PC-3 (cell line): ENCODE results near the gene RCOR2. TPM values are rescaled to one million over a fixed set of nuclear protein-coding genes. Genes with fewer than 3 reads are reported as not detected.

Source experiments
- ATAC-seq: fragments of 200-7000 bp; cut with Tn5 transposase; 2 replicates; pipeline ENCODE4 v1.9.1; 2020; ENCODE audit warnings: mild to moderate bottlenecking, moderate library complexity
- BruUV-seq: library from RNA; stranded (reverse); fragments of 400-500 nt; replicated peaks from 2 replicates; lab custom pipeline; 2021; lab: Mats Ljungman, UMichigan
- CTCF ChIA-PET: fragments of 300-600 bp; sonication (Branson Sonifier 250); formaldehyde crosslinking; loops from one replicate; lab custom pipeline; 2022; ENCODE audit warnings: antibody characterized with exemption; lab: Charles Lee
- POLR2A ChIA-PET: fragments of 300-600 bp; sonication (Branson Sonifier 250); formaldehyde crosslinking; loops from one replicate; lab custom pipeline; 2022; ENCODE audit warnings: antibody characterized with exemption; ENCODE audit not compliant: unreplicated experiment; lab: Charles Lee
- DNase-seq: peaks from one replicate; pipeline ENCODE4 v3.0.0-alpha.2; 2015
- H2AFZ ChIP-seq: fragments of 300-600 bp; sonication (generic); 2 replicates; pipeline ENCODE4 v1.6.0; 2016; ENCODE audit warnings: antibody characterized with exemption, low read length
- H3F3A ChIP-seq: fragments of 300-600 bp; sonication (generic); one replicate; pipeline ENCODE4 v1.6.0; 2017; ENCODE audit warnings: antibody characterized with exemption, low read length, control low read depth, mild to moderate bottlenecking; ENCODE audit not compliant: unreplicated experiment
- H3K27ac ChIP-seq: fragments of 300-600 bp; sonication (generic); 2 replicates; pipeline ENCODE4 v1.5.1; 2016; ENCODE audit warnings: mild to moderate bottlenecking, low read length
- H3K27me3 ChIP-seq: fragments of 300-600 bp; sonication (generic); 2 replicates; pipeline ENCODE4 v1.6.1; 2016; ENCODE audit warnings: low read length, mixed read lengths
- H3K36me3 ChIP-seq: fragments of 300-600 bp; sonication (generic); 2 replicates; pipeline ENCODE4 v1.6.1; 2016; ENCODE audit warnings: low read depth, mixed run types, low read length, mixed read lengths
- H3K4me1 ChIP-seq: fragments of 300-600 bp; sonication (generic); 2 replicates; pipeline ENCODE4 v1.5.1; 2016; ENCODE audit warnings: low read length; ENCODE audit not compliant: insufficient read depth
- H3K4me2 ChIP-seq: fragments of 300-600 bp; sonication (generic); 2 replicates; pipeline ENCODE4 v1.6.0; 2016; ENCODE audit warnings: low read length
- H3K4me3 ChIP-seq: fragments of 300-600 bp; sonication (generic); 2 replicates; pipeline ENCODE4 v1.5.1; 2016; ENCODE audit warnings: mild to moderate bottlenecking, low read length, mixed read lengths
- H3K79me2 ChIP-seq: fragments of 300-600 bp; sonication (generic); 2 replicates; pipeline ENCODE4 v1.6.1; 2017; ENCODE audit warnings: low read length, mixed read lengths
- H3K9ac ChIP-seq: fragments of 300-600 bp; sonication (generic); 2 replicates; pipeline ENCODE4 v1.6.0; 2016; ENCODE audit warnings: mild to moderate bottlenecking, low read length
- H3K9me2 ChIP-seq: fragments of 300-600 bp; sonication (generic); replicated peaks from 2 replicates; pipeline ENCODE4 v1.6.1; 2016; ENCODE audit warnings: mixed run types, low read length, mixed read lengths
- H3K9me3 ChIP-seq: fragments of 300-600 bp; sonication (generic); 2 replicates; pipeline ENCODE4 v1.6.1; 2016; ENCODE audit warnings: low read length, mixed read lengths
- H4K20me1 ChIP-seq: fragments of 300-600 bp; sonication (generic); 2 replicates; pipeline ENCODE4 v1.6.1; 2016; ENCODE audit warnings: low read length, mixed read lengths
- EZH2 ChIP-seq: fragments of 300-600 bp; sonication (generic); IDR thresholded peaks from one replicate; pipeline ENCODE4 v1.6.1; 2017; ENCODE audit warnings: antibody characterized with exemption, mild to moderate bottlenecking, low read length; ENCODE audit not compliant: unreplicated experiment
- EZH2phosphoT487 ChIP-seq: fragments of 300-600 bp; sonication (generic); IDR thresholded peaks from 2 replicates; pipeline ENCODE4 v1.6.1; 2018; ENCODE audit warnings: mild to moderate bottlenecking, antibody characterized with exemption, low read length, borderline replicate concordance
- intact Hi-C: fragments of 100-400 bp; cut with micrococcal nuclease; formaldehyde crosslinking; loops from 2 replicates; pipeline ENCODE4 v1.9.0; 2023
- total RNA-seq: library from RNA; depleted of rRNA; stranded (reverse); fragments of >200 nt; gene quantifications from 2 replicates; pipeline ENCODE4 v1.2.3, GENCODE V29; 2014
- TF ChIP-seq, protein P1 (sequence below): fragments of 300-600 bp; sonication (generic); conservative IDR thresholded peaks from 2 replicates; pipeline ENCODE4 v1.5.1; 2017; ENCODE audit warnings: antibody characterized with exemption, low read depth, mild to moderate bottlenecking, low read length

The RCOR2 gene
- total RNA-seq, 1 experiment from 2014 or later = 1.4 TPM

DNA sequence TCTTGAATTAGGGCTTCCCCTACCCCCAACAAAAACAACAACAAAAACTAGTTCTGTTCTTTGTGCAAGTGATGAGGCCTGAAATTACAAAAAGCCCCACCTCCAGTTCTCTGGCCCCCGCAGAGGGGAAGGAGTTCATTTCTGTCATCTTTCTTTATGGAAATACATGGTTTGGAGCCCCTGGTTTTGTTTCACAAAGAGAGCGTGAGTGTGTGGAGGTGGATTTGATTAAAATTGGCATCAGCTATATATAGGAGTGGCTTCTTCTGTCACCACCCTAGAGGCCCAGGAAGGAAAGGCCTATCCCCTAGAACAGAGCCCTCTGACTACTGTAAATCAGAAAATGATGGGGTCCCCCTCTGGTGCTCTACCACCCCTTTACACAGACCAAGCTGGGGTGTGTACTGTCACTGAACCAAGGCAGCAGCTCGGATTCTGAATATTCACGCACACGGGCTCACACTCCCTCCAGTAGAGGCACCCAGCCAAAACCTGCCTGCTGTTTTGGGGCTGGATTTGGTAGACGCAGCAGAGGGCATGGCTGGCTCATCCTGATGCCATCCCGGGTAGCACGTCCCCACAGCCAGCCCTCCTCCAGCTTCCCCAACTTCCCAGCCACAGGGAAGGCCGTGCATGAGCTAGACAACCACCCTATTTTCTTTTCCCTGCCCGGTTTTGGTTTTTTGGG, 19.4 kb downstream of the RCOR2 start:
- H3K9me2 ChIP-seq = no peaks in the 10 kb centered on the region
- POLR2A ChIA-PET = interaction anchor here (0.6 kb wide), 1 partner anchor 59 kb away, joined by 4 read pairs; no protein-coding TSS in a partner anchor
- H3K4me3 ChIP-seq = no peak overlapping the region
- ATAC-seq (no peak), DNase-seq (no peak)
- no peaks in the 10 kb centered on the region for H3K27me3 ChIP-seq
- H3K9ac ChIP-seq = no peak overlapping the region
- H3K79me2 ChIP-seq = peaks cover 14% of the 10 kb centered on the region
- H3K4me2 ChIP-seq = no peak overlapping the region
- CTCF ChIA-PET = no interaction called here
- TF ChIP-seq EZH2phosphoT487 (no peak), EZH2 (no peak)
- TF ChIP-seq, protein P1, sequence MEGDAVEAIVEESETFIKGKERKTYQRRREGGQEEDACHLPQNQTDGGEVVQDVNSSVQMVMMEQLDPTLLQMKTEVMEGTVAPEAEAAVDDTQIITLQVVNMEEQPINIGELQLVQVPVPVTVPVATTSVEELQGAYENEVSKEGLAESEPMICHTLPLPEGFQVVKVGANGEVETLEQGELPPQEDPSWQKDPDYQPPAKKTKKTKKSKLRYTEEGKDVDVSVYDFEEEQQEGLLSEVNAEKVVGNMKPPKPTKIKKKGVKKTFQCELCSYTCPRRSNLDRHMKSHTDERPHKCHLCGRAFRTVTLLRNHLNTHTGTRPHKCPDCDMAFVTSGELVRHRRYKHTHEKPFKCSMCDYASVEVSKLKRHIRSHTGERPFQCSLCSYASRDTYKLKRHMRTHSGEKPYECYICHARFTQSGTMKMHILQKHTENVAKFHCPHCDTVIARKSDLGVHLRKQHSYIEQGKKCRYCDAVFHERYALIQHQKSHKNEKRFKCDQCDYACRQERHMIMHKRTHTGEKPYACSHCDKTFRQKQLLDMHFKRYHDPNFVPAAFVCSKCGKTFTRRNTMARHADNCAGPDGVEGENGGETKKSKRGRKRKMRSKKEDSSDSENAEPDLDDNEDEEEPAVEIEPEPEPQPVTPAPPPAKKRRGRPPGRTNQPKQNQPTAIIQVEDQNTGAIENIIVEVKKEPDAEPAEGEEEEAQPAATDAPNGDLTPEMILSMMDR = no peak
- intact Hi-C loops = no loop called here
- peaks cover 70% of the 10 kb centered on the region for H3K36me3 ChIP-seq
- 0 out of 2 replicates have a peak, but pooled peaks cover 6% of the 10 kb centered on the region for H4K20me1 ChIP-seq
- no TSS peak for BruUV-seq
- no peaks in the 10 kb centered on the region for H3K4me1 ChIP-seq
- H3F3A ChIP-seq = no peaks in the 10 kb centered on the region
- H3K9me3 ChIP-seq = no peaks in the 10 kb centered on the region
- H2AFZ ChIP-seq = no peak overlapping the region
- H3K27ac ChIP-seq = no peak overlapping the region

DNA sequence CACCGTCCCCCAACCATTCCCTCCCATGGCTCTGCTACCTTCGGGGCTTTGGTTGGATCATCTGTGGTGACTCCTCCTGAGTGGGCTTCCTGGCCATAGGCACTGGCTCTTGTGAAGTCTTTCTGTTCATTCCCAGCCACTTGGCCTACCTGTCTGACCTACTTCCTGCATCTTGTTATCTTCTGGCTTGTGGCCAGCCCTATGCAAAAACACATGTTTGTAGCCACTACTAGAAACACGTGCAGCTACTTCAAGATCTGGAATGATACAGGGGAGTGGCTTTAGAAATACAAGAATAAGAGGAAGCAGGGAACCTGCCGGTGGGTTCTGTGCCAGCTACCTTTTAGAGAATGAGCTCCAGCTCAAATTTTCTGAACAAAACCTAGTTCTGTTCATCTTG, 20.9 kb downstream of the RCOR2 start:
- peaks cover 64% of the 10 kb centered on the region for H3K36me3 ChIP-seq
- peaks cover 30% of the 10 kb centered on the region for H3K79me2 ChIP-seq
- no peak overlapping the region for H3K4me2 ChIP-seq
- H3K9ac ChIP-seq = no peak overlapping the region
- no peaks in the 10 kb centered on the region for H3K4me1 ChIP-seq
- TF ChIP-seq EZH2 = no peak
- TF ChIP-seq, protein P1 = no peak
- TF ChIP-seq EZH2phosphoT487 = no peak
- ATAC-seq = no peak
- H3F3A ChIP-seq = no peaks in the 10 kb centered on the region
- peaks cover 18% of the 10 kb centered on the region; the same call in 1 of the 2 replicates for H4K20me1 ChIP-seq
- no peaks in the 10 kb centered on the region for H3K27me3 ChIP-seq
- H3K27ac ChIP-seq = no peak overlapping the region
- no peaks in the 10 kb centered on the region for H3K9me3 ChIP-seq
- intact Hi-C loops = no loop called here
- H2AFZ ChIP-seq = no peak overlapping the region
- no peak overlapping the region for H3K4me3 ChIP-seq
- POLR2A ChIA-PET = no interaction called here
- H3K9me2 ChIP-seq = no peaks in the 10 kb centered on the region
- DNase-seq = no peak
- CTCF ChIA-PET = no interaction called here
- no TSS peak for BruUV-seq

DNA sequence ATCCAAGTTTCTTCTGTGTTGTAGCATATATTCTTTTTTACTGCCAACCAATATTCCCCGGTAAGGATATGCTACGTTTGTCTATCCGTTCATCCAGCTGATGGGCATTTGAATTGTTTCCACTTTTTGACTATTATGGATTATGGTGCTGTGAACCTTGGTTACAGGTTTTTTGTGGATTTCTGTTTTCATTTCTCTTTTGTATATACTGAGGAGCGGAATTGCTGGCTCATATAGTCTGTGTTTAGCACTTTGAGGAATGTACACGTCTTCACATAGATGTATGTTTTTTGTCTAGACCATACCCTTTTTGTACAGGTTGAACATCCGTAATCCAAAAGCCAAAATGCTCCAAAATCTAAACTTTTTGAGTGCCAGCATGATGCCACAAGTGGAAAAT, 23.6 kb downstream of the RCOR2 start:
- ChIA-PET CTCF (no interaction called here), POLR2A (no interaction called here)
- TF ChIP-seq, protein P1 = no peak
- TF ChIP-seq EZH2phosphoT487 = no peak
- TF ChIP-seq EZH2 = no peak
- no peaks in the 10 kb centered on the region for H3F3A ChIP-seq
- H3K36me3 ChIP-seq = peaks cover 37% of the 10 kb centered on the region
- no peaks in the 10 kb centered on the region for H3K9me3 ChIP-seq
- H3K4me3 ChIP-seq = no peak overlapping the region
- no peak for DNase-seq
- H4K20me1 ChIP-seq = peaks cover 27% of the 10 kb centered on the region; the same call in 1 of the 2 replicates
- H2AFZ ChIP-seq = no peak overlapping the region
- H3K4me2 ChIP-seq = no peak overlapping the region
- no TSS peak for BruUV-seq
- H3K9ac ChIP-seq = no peak overlapping the region
- ATAC-seq = no peak
- no peak overlapping the region for H3K27ac ChIP-seq
- H3K9me2 ChIP-seq = no peaks in the 10 kb centered on the region
- peaks cover 56% of the 10 kb centered on the region for H3K79me2 ChIP-seq
- H3K4me1 ChIP-seq = peaks cover 12% of the 10 kb centered on the region
- intact Hi-C loops = no loop called here
- no peaks in the 10 kb centered on the region for H3K27me3 ChIP-seq
